HG03097 (cell line): ENCODE data around the gene STK32A.
"Not testable (repeated sequence)": the region's sequence is repeated elsewhere in the genome, so short reads cannot be mapped to it uniquely, and the experiment has no call there.

Experiments used
- ATAC-seq: cut with Tn5 transposase; IDR thresholded peaks from one replicate; pipeline ENCODE4 v1.9.1; 2021; ENCODE audit not compliant: unreplicated experiment, low FRiP score

Gene STK32A

GRCh38 chr5:147234825-147235635 is at the start of gene STK32A:
TSS of gene STK32A (plus strand) at chr5:147235026. CDS start at chr5:147239635, 4,609 bp downstream.
- no peak for ATAC-seq

GRCh38 chr5:147187099-147187540 is 47.7 kb upstream of the STK32A start:
- no peak for ATAC-seq

- peak; percentile 86 for ATAC-seq
Measured at GRCh38 chr5:147188200-147189108, 46.4 kb upstream of the STK32A start.

GRCh38 chr5:147189109-147189424 is 45.8 kb upstream of the STK32A start:
- ATAC-seq, result no peak

GRCh38 chr5:147190331-147190730 is 44.5 kb upstream of the STK32A start:
- ATAC-seq, result no peak

GRCh38 chr5:147193123-147193522 is 41.7 kb upstream of the STK32A start:
- no peak for ATAC-seq

- no peak for ATAC-seq
Measured at GRCh38 chr5:147200004-147200403, 34.8 kb upstream of the STK32A start.

GRCh38 chr5:147203213-147203612 is 31.6 kb upstream of the STK32A start:
- no peak for ATAC-seq

- no peak for ATAC-seq
Measured at GRCh38 chr5:147204576-147204975, 30.2 kb upstream of the STK32A start.

GRCh38 chr5:147208134-147208533 is 26.7 kb upstream of the STK32A start:
- ATAC-seq, result no peak

GRCh38 chr5:147216552-147217154 is 18.2 kb upstream of the STK32A start:
- no peak for ATAC-seq

- no peak for ATAC-seq
Measured at GRCh38 chr5:147223343-147223742, 11.5 kb upstream of the STK32A start.

- ATAC-seq, result no peak
Measured at GRCh38 chr5:147223948-147224791, 10.7 kb upstream of the STK32A start.

- no peak for ATAC-seq
Measured at GRCh38 chr5:147225938-147226337, 8.9 kb upstream of the STK32A start.

- ATAC-seq, result no peak
Measured at GRCh38 chr5:147226512-147226911, 8.3 kb upstream of the STK32A start.

- ATAC-seq, result no peak
Measured at GRCh38 chr5:147234239-147234824, 494 bp upstream of the STK32A start.

- no peak for ATAC-seq
Measured at GRCh38 chr5:147240266-147240985, 5.6 kb downstream of the STK32A start.

GRCh38 chr5:147243238-147243637 is 8.4 kb downstream of the STK32A start:
- ATAC-seq, result not testable (repeated sequence)
